ENCODE measurements around the gene DIP2C.

- no peak for TF ChIP-seq EZH2 (IDR thresholded peaks at IDR 0.05; ENCODE audit: borderline replicate concordance, insufficient read depth, low read depth, low read length, poor library complexity, severe bottlenecking)
- no peak for TF ChIP-seq CTCF (IDR thresholded peaks at IDR 0.05)
These were observed 402.3 kb downstream of the DIP2C start for GRCh38 chr10:287026-287709.
